ENCODE measurements around the gene LY6G6F.
A peak's percentile ranks its signal among the peaks of the same experiment; 100 is the strongest.
"Not testable (repeated sequence)": the region's sequence is repeated elsewhere in the genome, so short reads cannot be mapped to it uniquely, and the experiment has no call there.

Gene LY6G6F

DNA sequence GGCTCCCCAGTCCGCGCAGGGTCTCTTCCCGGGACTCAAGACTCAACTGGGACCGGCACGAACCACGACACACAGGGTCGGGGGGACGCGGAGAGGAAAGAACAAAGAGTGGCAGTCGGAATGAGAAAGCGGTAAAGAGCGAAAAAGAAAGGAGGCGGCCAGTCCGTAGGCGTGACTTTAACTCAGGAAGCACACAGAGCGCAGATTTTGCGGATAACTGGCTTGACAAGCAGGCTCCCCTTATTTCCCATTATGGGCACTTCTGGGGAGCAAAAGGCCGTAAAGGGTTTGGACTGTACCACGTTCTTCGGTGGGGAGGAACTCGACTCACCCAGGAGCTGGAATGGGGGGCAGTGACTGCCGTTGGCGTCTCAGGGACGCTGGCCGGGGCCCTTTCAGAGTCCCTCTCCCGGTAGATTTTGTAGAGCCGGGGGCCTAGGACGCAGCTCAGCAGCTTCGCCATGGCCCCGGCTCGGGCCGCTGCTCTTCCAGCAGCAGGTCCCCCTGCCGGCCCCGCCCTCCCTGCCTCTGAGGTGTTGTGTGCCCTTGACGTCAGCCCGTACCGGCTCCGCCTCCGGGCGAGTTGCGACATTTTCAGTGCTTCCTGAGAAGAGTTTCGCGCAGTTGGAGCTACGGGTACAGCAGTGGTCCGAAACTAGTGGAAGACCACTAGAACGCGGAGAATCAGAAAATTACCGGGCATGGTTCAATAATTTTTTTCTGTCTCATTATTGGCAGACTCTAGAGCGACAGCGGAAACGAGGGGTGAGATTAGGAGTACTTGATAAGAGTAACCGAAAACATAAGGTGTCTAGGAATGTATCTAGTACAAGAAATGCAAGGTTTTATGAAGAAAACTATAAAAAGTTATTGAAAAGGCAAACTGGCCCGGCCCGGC, 3.6 kb upstream of the LY6G6F start, which contains the start of gene ABHD16A:
Gene ABHD16A (minus strand): TSS at position 506 of the 898 bp plus-strand sequence. CDS start 43 bp downstream, at position 463.
- peak; percentile 94 for DNase-seq

- DNase-seq = no peak
These were observed 735 bp upstream of the LY6G6F start for GRCh38 chr6:31705931-31706330.

DNA sequence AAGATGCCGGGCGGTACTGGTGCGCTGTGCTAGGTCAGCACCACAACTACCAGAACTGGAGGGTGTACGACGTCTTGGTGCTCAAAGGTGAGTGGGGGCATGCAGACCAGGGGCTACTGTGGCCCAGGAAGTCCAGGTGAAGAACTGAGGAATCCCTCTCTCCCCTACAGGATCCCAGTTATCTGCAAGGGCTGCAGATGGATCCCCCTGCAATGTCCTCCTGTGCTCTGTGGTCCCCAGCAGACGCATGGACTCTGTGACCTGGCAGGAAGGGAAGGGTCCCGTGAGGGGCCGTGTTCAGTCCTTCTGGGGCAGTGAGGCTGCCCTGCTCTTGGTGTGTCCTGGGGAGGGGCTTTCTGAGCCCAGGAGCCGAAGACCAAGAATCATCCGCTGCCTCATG, 1.0 kb downstream of the LY6G6F start:
- DNase-seq = no peak

DNA sequence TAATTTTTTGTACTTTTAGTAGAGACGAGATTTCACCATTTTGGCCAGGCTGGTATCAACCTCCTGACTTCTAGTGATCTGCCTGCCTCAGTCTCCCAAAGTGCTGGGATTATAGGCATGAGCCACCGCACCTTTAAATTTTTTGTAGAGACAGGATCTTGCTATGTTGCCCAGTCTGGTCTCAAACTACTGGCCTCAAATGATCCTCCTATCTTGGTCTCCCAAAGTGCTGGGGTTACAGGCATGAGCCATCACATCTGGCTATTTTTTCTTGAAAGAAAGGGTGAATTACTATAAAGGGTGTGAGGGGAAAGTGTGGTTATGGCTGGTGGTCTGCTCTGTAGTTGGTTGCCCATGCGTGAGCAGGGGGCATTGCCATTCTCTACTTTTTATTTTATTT, 1.6 kb downstream of the LY6G6F start:
- DNase-seq = no peak

- DNase-seq = not testable (repeated sequence)
These were observed 2.5 kb downstream of the LY6G6F start for GRCh38 chr6:31709157-31709556.

GRCh38 chr6:31710523-31711219, 4.0 kb downstream of the LY6G6F start:
- no peak for DNase-seq

- peak; percentile 71 for DNase-seq
These were observed 4.6 kb downstream of the LY6G6F start for GRCh38 chr6:31711233-31711632.

GRCh38 chr6:31712296-31712695, 5.6 kb downstream of the LY6G6F start:
- DNase-seq = peak; percentile 30

DNA sequence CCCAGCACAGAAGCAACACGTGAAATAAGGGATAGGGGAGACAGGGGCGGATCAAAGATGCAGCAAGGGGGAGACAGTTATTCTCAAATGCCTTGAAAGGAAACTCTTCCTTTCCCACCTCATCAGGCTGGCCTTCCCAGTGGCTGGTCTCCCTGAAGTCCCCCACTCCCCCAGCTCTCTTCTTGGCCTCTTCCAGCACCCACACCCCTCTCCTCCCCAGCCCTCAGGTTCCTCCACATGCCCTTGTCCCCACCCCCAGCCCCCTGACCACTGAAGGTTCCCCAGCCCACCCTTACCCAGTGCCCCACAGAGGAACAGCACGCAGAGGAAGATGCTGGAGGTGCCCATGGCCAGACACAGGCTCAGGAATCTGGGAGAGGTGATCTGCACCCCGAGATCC, 6.8 kb downstream of the LY6G6F start:
- DNase-seq = no peak

GRCh38 chr6:31713991-31714684, 7.5 kb downstream of the LY6G6F start:
- no peak for DNase-seq

DNA sequence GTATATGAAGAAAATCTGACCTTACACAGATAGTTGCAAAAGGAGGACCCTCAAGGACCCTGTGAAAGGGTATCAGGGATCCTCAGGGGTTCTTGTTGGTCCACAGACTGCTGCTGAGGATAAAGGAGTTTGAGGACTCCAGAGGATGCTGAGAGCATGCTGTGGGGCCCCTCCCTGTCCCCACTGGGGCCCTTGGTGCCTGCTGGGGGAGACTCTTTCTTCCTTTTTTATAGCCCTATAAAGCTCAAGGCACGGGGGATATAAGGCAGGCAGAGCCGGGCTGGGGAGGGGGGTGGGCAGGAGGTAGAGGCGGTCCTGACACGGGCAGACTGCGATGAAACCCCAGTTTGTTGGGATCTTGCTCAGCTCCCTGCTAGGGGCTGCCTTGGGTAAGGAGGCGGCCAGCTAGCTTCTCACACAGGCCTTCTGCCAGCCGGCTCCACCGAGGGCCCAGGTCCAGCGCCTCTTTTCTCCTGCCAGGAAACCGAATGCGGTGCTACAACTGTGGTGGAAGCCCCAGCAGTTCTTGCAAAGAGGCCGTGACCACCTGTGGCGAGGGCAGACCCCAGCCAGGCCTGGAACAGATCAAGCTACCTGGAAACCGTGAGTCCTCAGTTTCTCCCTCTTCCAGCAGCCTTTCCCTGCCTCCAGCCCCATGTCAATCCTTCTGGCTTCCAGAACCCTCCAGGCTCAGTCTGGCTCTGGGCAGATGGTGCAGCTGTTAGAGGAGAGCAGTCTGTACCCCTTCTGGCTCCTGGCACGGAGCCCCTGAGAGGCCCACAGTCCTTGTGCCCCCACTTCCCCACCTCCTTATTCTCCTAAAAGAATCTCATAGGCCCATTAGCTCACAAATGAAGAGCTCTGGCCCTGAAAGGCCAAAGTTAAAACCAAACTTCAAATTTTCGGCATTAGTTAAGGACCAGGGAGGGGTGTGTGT, 8.6 kb downstream of the LY6G6F start, which contains the start of gene LY6G6D:
Gene LY6G6D (plus strand): TSS at position 327 of the 937 bp plus-strand sequence. CDS start 8 bp downstream, at position 335.
- no peak for DNase-seq

DNA sequence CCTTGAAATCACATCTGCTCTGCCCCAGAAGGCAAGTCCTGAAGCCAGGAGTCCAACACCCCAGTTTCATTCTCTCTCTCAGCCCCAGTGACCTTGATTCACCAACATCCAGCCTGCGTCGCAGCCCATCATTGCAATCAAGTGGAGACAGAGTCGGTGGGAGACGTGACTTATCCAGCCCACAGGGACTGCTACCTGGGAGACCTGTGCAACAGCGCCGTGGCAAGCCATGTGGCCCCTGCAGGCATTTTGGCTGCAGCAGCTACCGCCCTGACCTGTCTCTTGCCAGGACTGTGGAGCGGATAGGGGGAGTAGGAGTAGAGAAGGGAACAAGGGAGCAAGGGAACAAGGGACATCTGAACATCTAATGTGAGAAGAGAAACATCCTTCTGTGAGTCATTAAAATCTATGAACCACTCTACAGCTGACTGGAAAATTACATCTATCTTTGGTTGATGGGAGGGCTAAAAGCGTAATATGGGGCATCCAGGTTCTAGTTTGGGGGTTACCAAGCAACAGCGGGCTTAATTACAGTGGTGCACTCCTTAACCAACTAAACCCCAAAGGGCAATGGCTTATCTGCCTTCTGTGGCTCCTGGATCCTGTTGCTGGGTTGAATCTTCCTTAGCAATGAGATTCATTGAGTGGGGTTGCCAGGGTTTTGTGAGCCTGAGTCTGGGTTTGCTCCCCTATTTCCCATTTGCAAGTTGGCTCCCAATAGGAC, 11.0 kb downstream of the LY6G6F start:
- no peak for DNase-seq

GRCh38 chr6:31718265-31718664, 11.6 kb downstream of the LY6G6F start:
- no peak for DNase-seq

GRCh38 chr6:31719001-31719400, 12.3 kb downstream of the LY6G6F start:
- no peak for DNase-seq

DNA sequence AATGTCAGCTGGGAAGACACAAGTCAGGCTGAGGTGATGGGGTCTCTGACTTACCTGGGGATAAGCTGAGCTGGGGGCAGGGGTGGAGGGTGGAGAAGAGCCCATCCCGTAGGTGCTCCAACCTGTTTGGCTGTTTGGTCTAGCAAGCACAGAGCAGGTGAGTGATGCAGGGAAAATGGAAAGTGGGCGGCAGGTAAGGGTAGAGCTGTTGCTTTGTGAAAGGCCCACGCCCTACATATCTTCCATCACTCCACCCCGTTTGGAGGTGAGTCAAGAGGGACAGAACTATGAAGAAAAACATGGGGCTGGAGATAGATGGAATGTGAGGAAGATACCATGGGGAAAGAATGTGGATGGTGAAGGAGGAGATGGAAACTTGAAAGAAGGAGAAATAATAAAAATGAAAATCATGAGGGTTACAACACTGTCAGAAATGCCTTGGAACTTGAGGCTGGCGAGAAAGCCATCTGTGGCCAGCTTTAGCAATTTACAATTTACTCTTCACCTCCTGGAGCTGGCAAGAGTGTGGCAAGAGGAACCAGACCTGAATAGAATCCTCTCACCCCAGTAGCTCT, 13.6 kb downstream of the LY6G6F start:
- DNase-seq = no peak

DNA sequence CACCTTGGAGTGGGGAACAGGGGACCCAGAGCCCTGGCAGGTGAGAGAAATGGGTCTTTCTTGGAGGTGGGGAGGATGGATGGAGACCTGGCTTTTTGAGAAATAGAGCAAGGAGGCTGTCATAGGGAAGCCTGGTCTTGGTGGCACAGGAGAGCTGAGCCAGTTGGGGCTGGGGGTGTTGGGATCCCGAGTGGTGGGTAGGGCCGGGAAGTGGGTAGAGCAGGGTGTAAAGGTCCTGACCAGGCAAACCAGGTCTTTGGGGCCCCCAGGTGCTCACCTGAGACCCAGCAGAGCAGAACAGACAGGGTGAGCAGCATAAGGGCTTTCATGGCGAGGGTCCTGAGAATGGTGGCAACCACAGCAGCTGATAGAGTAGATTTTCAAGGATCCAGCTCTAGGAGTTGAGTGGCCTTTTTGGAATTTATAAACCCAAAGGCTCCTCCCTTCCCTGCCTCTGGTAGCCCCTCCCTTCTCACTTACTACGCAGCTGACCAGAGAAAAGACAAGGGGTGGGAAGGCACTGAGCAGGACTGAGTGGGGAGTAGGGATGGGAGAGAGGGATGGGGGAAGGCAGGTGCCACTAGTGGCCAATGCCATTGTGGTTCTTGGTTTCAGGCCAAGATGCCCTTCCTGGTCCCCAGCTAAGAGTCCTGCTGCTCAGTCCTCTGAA, 14.8 kb downstream of the LY6G6F start, which contains the start of gene LY6G6C:
Gene LY6G6C (minus strand): TSS at position 396 of the 670 bp plus-strand sequence. CDS start 67 bp downstream, at position 329.
- no peak for DNase-seq

DNA sequence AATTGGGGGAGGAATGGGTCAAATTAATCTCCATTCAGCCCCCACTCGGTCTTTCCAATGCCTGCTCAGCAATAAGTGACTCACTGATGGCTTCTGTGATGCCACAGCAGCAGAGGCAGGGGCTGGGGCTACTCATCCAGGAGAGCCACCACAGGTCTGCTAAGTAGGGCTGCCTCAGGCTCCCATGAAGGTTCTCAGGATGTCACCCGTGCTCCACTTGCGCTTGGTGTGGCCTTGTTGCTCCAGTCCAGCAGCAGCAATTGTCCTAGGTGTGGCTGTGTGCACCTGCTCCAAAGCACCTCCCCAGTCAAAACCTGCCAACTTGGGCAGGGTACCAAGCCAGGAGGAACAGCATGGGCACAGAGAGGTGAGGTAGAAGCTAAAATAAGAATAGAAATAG, 15.5 kb downstream of the LY6G6F start:
- DNase-seq = no peak

DNA sequence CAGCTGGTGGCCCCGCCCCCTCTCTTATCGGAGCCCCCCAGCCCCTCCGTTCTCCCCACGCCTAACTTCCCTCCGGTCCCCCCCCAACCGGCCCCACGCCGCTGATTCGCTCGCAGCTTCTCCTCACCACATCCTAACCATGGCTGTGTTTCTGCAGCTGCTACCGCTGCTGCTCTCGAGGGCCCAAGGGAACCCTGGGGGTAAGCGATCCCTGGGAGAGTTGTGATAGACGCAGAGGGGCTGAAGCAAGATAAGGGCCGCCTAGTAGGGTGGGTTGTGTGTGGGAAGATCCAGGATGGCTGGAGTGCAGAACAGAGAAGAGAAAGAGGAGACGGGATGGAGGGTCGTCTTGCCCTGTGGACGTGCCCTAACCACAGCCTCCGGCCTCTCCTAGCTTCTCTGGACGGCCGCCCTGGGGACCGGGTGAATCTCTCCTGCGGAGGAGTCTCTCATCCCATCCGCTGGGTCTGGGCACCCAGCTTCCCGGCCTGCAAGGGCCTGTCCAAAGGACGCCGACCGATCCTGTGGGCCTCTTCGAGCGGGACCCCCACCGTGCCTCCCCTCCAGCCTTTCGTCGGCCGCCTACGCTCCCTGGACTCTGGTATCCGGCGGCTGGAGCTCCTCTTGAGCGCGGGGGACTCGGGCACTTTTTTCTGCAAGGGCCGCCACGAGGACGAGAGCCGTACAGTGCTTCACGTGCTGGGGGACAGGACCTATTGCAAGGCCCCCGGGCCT, 16.7 kb downstream of the LY6G6F start, which contains the start of gene MPIG6B:
Gene MPIG6B (plus strand): TSS at position 129 of the 735 bp plus-strand sequence. CDS start 11 bp downstream, at position 140.
- DNase-seq = peak; percentile 54

- no peak for DNase-seq
These were observed 17.5 kb downstream of the LY6G6F start for GRCh38 chr6:31723980-31724691.

Data from GDM1 (cell line).